Measurements from ENCODE around the gene ARHGEF7.

DNA sequence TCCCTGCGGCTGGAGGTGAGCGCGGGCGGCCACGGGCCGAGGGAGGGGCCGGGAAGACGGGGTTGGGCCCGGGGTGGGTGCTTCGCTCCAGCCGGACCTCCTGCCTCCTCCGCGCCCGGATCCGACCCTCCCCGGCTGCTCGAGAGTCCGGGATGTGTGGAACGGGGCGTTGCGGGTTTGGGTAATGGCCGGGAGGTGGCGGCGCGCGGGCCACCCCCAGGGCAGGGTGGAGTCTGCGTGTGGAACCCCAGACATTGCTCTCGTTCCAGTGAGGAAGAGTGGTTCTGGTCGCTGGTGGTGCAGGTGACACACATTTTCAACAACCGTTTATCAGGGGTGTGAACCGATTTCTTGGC is 38.8 kb downstream of the ARHGEF7 start:
- TF ChIP-seq, protein P1, sequence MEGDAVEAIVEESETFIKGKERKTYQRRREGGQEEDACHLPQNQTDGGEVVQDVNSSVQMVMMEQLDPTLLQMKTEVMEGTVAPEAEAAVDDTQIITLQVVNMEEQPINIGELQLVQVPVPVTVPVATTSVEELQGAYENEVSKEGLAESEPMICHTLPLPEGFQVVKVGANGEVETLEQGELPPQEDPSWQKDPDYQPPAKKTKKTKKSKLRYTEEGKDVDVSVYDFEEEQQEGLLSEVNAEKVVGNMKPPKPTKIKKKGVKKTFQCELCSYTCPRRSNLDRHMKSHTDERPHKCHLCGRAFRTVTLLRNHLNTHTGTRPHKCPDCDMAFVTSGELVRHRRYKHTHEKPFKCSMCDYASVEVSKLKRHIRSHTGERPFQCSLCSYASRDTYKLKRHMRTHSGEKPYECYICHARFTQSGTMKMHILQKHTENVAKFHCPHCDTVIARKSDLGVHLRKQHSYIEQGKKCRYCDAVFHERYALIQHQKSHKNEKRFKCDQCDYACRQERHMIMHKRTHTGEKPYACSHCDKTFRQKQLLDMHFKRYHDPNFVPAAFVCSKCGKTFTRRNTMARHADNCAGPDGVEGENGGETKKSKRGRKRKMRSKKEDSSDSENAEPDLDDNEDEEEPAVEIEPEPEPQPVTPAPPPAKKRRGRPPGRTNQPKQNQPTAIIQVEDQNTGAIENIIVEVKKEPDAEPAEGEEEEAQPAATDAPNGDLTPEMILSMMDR (IDR thresholded peaks at IDR 0.05; ENCODE audit: low read length), result peak; percentile 54
- no peak for TF ChIP-seq EZH2 (IDR thresholded peaks at IDR 0.05; ENCODE audit: borderline replicate concordance, low read length)
